GM12878 (cell line): ENCODE measurements around the gene CCR7. TPM values are rescaled to one million over a fixed set of nuclear protein-coding genes. Genes with fewer than 3 reads are reported as not detected.
A peak's percentile ranks its signal among the peaks of the same experiment; 100 is the strongest.

Experiments used
- ATF7 ChIP-seq: fragments of 450-650 bp; IDR thresholded peaks from 2 replicates; pipeline ENCODE4 v1.6.1; 2016; ENCODE audit warnings: low read depth, mild to moderate bottlenecking
- CBFB ChIP-seq: IDR thresholded peaks from 2 replicates; pipeline ENCODE4 v1.6.1; 2016; ENCODE audit warnings: antibody characterized with exemption, low read depth
- CHD1 ChIP-seq: IDR thresholded peaks from 2 replicates; pipeline ENCODE4 v1.6.1; 2012; ENCODE audit warnings: low read depth, low read length, improper control_type of control experiment
- FOXK2 ChIP-seq: fragments of 450-650 bp; IDR thresholded peaks from 2 replicates; pipeline ENCODE4 v1.6.1; 2017; ENCODE audit warnings: mild to moderate bottlenecking, moderate library complexity
- IRF4 ChIP-seq: IDR thresholded peaks from 2 replicates; pipeline ENCODE4 v1.6.1; 2011; ENCODE audit warnings: low read depth, low read length
- LARP7 ChIP-seq: fragments of 450-650 bp; IDR thresholded peaks from 2 replicates; pipeline ENCODE4 v1.6.1; 2017; ENCODE audit warnings: mild to moderate bottlenecking
- MEF2B ChIP-seq: fragments of 450-650 bp; IDR thresholded peaks from 2 replicates; pipeline ENCODE4 v1.6.1; 2018; ENCODE audit warnings: mild to moderate bottlenecking, moderate library complexity; ENCODE audit not compliant: partially characterized antibody, poor library complexity, severe bottlenecking
- MYB ChIP-seq: fragments of 150-350 bp; IDR thresholded peaks from 2 replicates; pipeline ENCODE4 v1.6.1; 2014; ENCODE audit warnings: mild to moderate bottlenecking, low read depth, low read length, borderline replicate concordance
- PML ChIP-seq: IDR thresholded peaks from 2 replicates; pipeline ENCODE4 v1.6.1; 2012; ENCODE audit warnings: low read length, inconsistent platforms
- RAD21 ChIP-seq: IDR thresholded peaks from 2 replicates; pipeline ENCODE4 v1.6.1; 2011; ENCODE audit warnings: mild to moderate bottlenecking, low read depth, low read length, moderate library complexity; ENCODE audit not compliant: insufficient read depth
- SKIL ChIP-seq: fragments of 450-650 bp; IDR thresholded peaks from 2 replicates; pipeline ENCODE4 v1.6.1; 2017; ENCODE audit warnings: mild to moderate bottlenecking, low read depth, inconsistent platforms; ENCODE audit not compliant: poor library complexity, severe bottlenecking
- SMAD1 ChIP-seq: fragments of 450-650 bp; IDR thresholded peaks from 2 replicates; pipeline ENCODE4 v1.6.1; 2018; ENCODE audit warnings: mild to moderate bottlenecking, low read depth; ENCODE audit not compliant: partially characterized antibody
- SP1 ChIP-seq: IDR thresholded peaks from one replicate; pipeline ENCODE4 v1.6.1; 2011; ENCODE audit warnings: low read depth, low read length
- SRF ChIP-seq, 2 experiments: IDR thresholded peaks; 2 replicates each; pipeline ENCODE4 v1.6.1; 2011; ENCODE audit warnings: low read depth in 2 of 2, low read length in 2 of 2, mild to moderate bottlenecking in 1 of 2, moderate library complexity in 1 of 2
- STAT3 ChIP-seq: IDR thresholded peaks from 2 replicates; pipeline ENCODE4 v1.6.1; 2011; ENCODE audit warnings: low read depth, low read length, improper control_type of control experiment
- SUZ12 ChIP-seq: fragments of 200-600 bp; sonication (generic); IDR thresholded peaks from one replicate; pipeline ENCODE4 v1.6.1; 2018; ENCODE audit warnings: antibody characterized with exemption, mild to moderate bottlenecking; ENCODE audit not compliant: unreplicated experiment
- TBL1XR1 ChIP-seq: IDR thresholded peaks from 2 replicates; pipeline ENCODE4 v1.6.1; 2012; ENCODE audit warnings: low read depth, low read length, improper control_type of control experiment
- TCF12 ChIP-seq: IDR thresholded peaks from 2 replicates; pipeline ENCODE4 v1.6.1; 2011; ENCODE audit warnings: low read depth, mild to moderate bottlenecking, low read length
- USF1 ChIP-seq: IDR thresholded peaks from 2 replicates; pipeline ENCODE4 v1.6.1; 2011; ENCODE audit warnings: borderline replicate concordance, low read depth, mild to moderate bottlenecking, moderate library complexity, mixed read lengths, low read length; ENCODE audit not compliant: insufficient read depth; ENCODE audit errors: extremely low read length
- WRNIP1 ChIP-seq: IDR thresholded peaks from 2 replicates; pipeline ENCODE4 v1.6.1; 2011; ENCODE audit warnings: low read depth, low read length, improper control_type of control experiment, borderline replicate concordance
- YY1 ChIP-seq: IDR thresholded peaks from 2 replicates; pipeline ENCODE4 v1.6.1; 2011; ENCODE audit warnings: low read depth, mild to moderate bottlenecking, low read length
- ZBTB4 ChIP-seq: fragments of 450-650 bp; formaldehyde crosslinking; IDR thresholded peaks from 2 replicates; pipeline ENCODE4 v1.4.0; 2022; ENCODE audit warnings: mild to moderate bottlenecking, moderate library complexity
- ZNF207 ChIP-seq: fragments of 450-650 bp; IDR thresholded peaks from 2 replicates; pipeline ENCODE4 v1.6.1; 2014; ENCODE audit warnings: antibody characterized with exemption, mild to moderate bottlenecking, borderline replicate concordance
- polyA plus RNA-seq, 11 experiments: library from polyadenylated mRNA; depleted of rRNA in 4 of 11; unstranded in 6 of 11; stranded (reverse) in 5 of 11; fragments of >200 nt; fragmentation: Nextera tagmentation in 4 of 11; fragmentation: Illumina TruSeq in 1 of 11; extraction: Ambion mirVana in 4 of 11; extraction: Trizol in 1 of 11; gene quantifications; 1 replicate in 1 of 11; 2 replicates in 10 of 11; pipeline versions ENCODE4 v1.2.1 to v1.2.3, GENCODE V29; 2011 to 2016; ENCODE audit warnings: inconsistent platforms in 2 of 11, missing spikeins in 2 of 11, low read depth in 1 of 11
- total RNA-seq, 4 experiments: library from RNA; depleted of rRNA in 3 of 4; stranded (reverse); fragments of >200 nt in 3 of 4; fragmentation: Illumina TruSeq in 1 of 4; extraction: Trizol in 1 of 4; gene quantifications; 2 replicates each; pipeline versions ENCODE4 v1.2.1 to v1.2.3, GENCODE V29; 2013 to 2021

CCR7 gene
- total and polyA plus RNA-seq, 10 of the 15 experiments (the other 5 are each of a cell fraction or from before 2014, with no cell fraction given): 131 to 1,171 (median 260) TPM

- peak; percentile 92 for TF ChIP-seq TBL1XR1
- peak; percentile 85 for TF ChIP-seq SP1
- TF ChIP-seq CBFB: peak; percentile 90
- TF ChIP-seq SRF (IDR thresholded peaks at IDR 0.05; ENCODE audit: low read depth in 2 of 2, low read length in 2 of 2): no peak
- TF ChIP-seq MYB: no peak
- 0 out of 2 replicates have a peak, but pooled peaks have one; percentile 33 for TF ChIP-seq ZNF207
- peak; percentile 100 for TF ChIP-seq MEF2B
- peak; percentile 94 for TF ChIP-seq IRF4
- TF ChIP-seq ATF7: peak; percentile 85
- TF ChIP-seq YY1: peak; percentile 82
- no peak for TF ChIP-seq STAT3
- TF ChIP-seq WRNIP1: 0 out of 2 replicates have a peak, but pooled peaks have one; percentile 63
- peak; percentile 95 for TF ChIP-seq SKIL
- peak; percentile 99 for TF ChIP-seq TCF12
- no peak for TF ChIP-seq SUZ12
- TF ChIP-seq ZBTB4: peak; percentile 17; the same call in 1 of the 2 replicates
- no peak for TF ChIP-seq PML
- TF ChIP-seq USF1: no peak
- TF ChIP-seq CHD1: no peak; the same call in 1 of the 2 replicates
- TF ChIP-seq RAD21: peak; percentile 41; the same call in 1 of the 2 replicates
- TF ChIP-seq FOXK2: no peak
- peak; percentile 99 for TF ChIP-seq SMAD1
- TF ChIP-seq LARP7: 0 out of 2 replicates have a peak, but pooled peaks have one; percentile 50
Measured at GRCh38 chr17:40602445-40603443, 37.5 kb upstream of the CCR7 start (continued).
